HG02884 (cell line): ENCODE results near the gene PTPRD.

Experiments used
- ATAC-seq: cut with Tn5 transposase; IDR thresholded peaks from one replicate; pipeline ENCODE4 v1.9.1; 2021; ENCODE audit warnings: mild to moderate bottlenecking, moderate library complexity; ENCODE audit not compliant: unreplicated experiment

The PTPRD gene

DNA sequence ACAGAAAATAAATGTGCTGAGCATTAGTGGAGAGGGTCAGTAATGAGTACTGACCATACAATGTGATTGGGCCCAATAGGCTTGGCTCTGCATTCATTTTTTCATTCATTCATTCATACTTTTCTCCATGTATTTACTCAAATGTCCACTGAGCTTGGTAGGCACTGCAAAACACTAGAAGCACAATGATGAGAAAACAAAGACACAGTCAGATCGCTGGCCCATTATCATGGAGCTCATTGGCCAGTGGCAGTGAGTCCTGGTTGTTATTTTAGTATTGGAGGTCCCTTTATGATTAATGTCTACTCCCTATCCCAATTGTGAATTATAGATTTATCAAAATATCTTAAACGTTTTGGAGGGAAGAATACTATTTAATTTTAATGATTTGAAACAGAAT lies 1733.5 kb downstream of the PTPRD start:
- ATAC-seq, result no peak

DNA sequence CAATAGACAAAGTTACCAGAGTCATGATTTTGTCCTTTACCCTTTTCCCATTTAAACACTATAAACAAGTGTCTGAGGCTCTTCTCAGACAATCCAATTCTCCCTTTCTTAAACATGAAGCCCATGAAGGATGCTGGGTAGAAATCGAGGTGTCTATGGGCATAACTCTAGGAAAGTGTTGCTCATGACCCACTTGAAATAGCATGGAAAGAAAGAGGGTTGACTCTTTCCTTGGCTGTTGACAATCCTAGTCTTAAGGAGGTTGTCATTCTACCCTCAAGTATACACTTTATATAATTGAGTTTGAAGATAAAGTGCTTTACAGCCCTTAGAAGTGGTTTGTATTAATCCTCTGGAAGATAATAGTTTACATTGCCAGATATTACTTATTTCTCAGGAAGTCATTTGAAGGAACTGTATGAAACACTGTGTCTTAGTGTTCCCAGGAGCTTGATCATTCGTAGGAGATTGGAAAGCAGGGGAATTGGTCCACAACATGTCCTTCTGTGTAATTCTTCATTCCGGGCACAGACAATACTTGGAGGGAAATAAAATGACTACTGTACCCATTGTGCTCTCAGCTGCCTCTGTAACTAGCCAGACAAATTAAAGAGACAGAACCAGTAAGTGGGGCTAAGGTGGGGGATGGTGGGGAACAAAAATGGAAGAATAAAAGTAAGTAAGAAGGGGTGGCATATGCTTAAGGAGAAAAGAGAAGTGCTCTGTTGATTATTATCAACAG lies 1734.9 kb downstream of the PTPRD start:
- no peak for ATAC-seq

DNA sequence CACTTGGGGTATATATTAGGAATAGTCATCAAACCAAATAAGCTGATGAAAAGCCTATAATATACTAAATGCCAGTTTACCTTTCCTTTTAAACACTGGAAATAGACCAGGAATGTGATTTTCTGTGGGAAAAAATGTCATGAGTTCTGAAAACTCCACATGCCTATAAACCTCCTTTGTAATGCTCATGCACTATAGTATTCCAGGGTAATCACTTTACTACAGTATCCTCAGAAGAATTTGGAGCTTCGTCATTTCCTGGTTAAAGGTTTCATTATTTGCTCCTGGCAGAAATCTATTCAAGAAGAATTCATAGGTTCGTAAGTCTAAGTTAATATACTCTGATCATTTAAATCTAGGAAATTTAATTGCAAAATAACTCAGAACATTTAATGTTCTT lies 1736.5 kb downstream of the PTPRD start:
- ATAC-seq, result no peak

DNA sequence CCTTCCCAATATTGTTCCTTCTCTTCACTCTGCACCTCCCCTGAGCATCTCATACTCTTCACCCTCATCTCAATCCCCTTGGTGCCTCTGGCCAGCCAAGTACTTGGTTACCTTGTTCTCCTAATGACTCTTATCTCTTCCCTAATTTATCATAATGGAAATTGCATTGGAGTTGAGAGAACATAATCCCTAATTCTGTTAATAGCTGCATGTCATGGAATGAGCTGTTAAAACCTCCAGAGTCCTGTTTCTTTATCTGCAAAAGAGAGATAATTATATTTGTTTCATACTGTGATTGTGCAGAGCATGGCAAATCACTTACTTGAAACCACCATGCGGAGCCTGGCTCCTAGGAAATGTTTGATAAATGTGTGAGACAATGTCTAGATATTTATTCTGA lies 1738.3 kb downstream of the PTPRD start:
- no peak for ATAC-seq

DNA sequence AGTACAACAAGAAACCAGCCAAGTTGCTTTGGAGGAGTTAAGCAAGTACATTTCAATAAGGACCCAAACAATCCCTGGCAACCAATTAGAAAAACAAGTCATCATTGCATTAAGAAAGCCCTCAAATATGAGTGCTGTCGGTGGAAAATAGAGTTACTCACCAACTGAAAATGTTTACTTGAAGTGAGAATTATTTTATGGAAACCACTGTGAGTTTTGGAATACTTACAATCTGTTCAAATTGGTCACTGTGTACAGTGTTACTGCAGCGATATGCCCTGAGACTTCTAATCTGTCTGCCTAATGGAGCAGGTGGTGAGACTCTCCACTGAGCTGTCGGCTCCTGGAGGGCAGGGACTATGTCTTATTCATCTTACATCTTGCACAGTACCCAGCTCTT lies 1740.0 kb downstream of the PTPRD start:
- ATAC-seq, result no peak

DNA sequence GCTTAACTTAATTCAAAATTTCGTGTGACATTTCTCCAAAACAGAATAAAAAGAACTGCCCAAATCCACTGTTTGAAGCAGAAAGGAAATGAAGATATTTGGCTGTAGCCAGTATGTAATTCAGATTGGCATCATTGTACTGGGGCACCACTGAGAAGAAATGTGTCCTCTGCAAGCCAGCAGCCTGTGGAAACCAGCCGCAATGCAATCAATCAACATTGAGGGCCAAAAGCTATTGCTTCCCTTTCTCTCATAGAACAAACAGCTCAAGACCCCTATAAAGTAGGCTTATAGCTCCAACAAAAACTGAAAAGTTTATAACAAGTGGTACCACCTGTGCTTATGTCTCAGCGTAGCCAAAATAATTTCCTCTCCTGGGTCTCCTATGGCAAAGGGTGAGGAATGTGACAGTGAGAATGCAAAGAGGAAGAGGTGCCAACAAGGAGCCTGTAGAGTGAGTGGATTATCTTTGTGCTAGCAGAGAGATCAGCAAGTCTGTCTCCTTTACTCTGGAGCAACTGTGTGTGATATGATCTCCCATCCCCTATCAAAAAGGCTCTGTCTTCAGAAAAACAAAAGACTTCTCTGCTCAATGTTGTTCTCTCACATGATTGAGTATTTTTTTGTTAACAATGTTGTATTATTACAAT lies 1740.9 kb downstream of the PTPRD start:
- ATAC-seq, result no peak

DNA sequence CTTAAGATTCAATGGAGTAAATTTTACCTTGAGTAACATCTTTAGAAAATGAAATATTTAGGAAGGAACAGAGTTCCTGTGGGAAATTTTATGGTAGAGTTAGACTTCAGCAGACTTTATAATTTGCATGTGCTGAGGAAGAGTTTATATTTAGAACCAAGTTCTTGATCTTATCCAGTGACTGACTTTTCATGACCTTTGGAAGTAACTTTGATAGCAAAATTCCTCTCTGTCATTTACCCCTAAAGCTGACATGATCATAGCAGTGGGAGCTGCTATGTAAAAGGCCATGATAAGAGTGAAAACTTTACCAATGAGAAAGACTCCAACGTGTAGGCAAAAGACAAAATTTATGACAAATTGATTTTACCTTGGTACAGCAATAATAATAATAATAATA lies 1741.4 kb downstream of the PTPRD start:
- no peak for ATAC-seq

DNA sequence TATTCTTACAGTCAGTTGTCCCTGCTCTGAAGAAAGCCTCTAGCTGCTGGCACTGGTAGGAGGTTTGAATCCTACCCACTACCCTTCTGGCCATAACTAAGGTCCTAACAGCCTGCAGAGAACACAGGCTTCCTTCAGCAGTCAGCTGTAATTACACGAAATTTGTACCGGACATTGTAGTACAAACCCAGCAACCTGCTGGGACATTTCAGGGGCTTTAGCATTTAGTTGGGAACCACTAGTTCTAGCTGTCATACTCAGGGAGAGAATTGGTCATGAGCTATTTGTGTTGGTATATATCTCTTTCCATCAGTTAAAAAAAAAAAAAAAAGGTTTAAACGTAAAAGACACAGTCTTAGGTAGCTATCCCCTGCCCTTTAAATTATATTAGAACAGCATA lies 1743.0 kb downstream of the PTPRD start:
- no peak for ATAC-seq

DNA sequence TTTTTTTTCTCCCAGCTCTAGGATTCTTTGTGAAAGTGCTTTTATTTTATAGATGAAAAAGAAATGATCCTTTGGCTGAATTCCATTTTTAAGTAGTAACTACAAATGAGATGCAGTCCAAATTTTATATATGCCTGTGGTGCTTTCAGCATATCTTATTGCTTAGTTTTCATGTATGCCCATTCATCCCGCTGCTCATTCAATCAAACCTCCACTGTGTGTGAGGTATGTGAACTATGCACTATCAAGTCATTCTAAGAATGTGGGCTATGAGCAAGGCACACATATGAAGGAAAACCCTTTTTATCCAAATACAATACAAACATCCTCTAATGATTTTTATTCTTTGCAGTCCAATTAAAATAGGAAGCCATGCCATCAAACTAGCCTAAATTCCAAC lies 1744.2 kb downstream of the PTPRD start:
- ATAC-seq, result no peak

DNA sequence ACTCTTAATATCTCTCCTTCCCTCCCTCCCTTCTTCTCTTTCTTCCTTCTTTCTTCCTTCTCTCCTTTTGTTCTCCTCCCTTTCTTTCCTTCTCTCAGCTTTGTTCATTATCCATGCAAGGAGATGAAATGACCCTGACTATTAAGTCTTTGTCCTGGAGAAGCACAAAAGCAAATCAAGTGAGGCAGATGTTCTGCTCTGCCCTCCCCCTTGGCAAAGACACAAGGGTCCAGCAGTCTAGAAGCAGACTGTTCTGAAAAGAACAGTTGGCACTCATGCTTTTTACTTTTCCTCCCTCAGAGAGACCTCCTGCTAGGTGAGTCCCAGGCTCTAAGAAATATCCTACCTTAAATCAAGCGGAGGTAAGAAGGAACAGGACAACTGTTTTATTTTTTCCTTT lies 1745.7 kb downstream of the PTPRD start:
- no peak for ATAC-seq

DNA sequence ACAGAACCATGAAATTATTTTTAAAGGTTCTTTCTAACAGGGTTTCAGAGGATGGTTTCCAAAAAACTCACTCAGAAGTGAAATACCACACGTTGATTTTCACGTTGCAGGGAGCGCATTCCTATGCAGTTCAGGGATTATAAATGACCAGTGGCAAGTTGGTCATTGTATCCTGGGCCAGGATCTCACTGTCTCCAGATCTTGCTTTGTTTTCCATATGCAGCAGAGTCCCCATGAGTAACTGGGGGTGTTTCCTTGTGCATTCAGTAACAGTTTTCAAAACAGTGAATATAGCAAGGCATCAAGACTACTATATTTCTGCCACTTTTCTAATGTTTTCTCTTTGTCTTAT lies 1748.3 kb downstream of the PTPRD start:
- no peak for ATAC-seq

DNA sequence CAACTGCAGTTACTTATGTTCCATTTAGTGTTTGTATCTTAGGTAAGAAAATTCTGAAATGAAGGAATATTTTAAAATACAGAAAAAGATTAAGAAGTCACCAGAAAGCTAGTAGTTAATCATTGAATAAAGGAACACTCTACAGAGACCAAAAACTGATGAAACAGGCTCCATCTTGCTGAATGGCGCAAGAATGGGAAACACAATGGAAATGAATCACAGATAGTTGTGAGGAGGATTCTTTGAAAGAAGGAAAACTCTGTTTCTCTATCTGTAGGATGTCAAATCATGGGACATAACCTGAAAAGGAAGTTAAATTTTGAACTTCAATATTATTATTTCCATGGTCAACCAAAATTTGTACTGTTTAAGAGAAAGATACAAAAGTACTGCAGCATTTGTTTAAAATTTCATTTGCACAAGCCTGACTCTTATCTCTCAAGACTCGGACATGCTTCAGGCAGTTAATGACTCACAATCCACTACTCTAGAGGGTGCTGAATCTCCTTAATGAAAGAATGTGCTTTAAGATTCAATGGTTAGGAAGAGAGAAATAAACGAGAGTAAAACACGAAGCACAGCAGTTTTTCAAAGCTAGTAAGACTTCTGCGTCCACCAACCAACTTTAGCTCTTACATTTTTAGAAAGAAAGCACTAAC lies 1748.8 kb downstream of the PTPRD start:
- no peak for ATAC-seq

DNA sequence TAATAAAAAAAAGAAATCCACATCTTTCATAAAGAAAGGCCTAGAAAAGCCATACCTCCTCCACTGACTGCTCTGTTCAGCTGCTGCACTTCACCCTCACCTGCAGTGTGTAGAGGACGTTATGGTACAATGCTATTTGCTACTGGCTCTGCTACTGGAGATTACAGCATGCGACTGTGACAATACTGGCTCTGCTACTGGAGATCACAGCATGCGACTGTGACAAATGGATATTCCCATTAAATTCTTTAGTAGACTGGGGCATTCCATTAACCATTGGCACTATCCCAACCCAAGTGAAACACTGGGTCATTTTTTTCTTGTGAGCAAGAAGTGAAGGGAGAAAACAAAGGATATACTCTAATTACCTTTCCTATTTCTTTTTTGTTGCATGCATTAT lies 1749.7 kb downstream of the PTPRD start:
- no peak for ATAC-seq

DNA sequence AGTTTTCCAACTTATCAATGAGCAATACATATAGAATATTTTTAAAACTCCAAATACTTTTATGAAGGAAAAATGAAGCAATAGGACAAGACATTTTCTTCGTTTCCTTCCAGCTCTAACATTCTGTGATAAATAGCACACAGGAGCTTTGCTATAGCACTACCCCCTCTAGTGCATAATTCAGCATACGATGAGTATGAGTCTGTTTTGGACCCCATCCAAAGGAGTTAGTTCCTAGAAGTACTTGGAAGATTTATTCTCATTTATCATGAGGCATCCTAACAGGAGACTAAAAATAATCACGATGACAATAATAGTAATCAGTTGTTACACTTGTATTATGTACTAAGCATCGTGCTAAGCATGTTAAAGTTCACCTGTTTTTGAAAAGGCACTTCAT lies 1751.9 kb downstream of the PTPRD start:
- ATAC-seq, result no peak

DNA sequence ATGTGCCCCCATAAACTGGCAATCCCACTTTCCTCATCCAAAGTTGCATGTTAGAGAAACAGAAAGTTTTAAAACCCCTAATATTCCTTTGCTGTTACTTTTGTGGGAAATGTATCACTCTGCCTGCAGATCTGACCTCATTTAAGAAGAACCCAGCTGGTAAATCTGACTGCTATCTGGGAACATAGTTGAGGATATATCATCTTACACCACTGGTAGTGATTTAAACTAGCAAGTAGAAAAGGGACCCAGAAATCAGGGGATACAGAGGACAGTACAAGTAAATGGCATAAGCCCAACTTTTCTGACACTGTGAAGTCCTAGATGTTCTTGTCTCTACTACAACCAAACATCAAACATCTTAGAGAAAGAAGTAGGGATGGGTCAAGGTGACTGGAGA lies 1752.7 kb downstream of the PTPRD start:
- ATAC-seq, result no peak

DNA sequence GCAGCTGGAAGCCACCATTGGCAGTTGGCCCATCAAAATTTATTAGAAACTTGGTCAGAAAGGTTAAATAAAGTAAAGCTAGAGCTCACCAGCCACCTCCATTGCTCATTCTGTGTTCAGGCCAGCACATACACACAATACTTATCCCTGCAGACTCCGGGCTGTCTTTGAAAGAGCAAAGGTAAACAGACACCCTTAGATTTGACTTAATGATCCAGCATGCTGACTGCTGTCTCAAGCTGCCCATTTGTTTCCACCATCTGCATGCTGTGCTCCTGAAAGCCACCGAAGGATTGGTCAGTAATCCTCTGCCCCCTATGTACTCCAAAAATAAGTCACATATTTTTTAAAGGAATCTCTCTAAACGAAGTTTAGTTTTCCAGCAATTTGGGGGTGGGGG lies 1753.4 kb downstream of the PTPRD start:
- no peak for ATAC-seq

DNA sequence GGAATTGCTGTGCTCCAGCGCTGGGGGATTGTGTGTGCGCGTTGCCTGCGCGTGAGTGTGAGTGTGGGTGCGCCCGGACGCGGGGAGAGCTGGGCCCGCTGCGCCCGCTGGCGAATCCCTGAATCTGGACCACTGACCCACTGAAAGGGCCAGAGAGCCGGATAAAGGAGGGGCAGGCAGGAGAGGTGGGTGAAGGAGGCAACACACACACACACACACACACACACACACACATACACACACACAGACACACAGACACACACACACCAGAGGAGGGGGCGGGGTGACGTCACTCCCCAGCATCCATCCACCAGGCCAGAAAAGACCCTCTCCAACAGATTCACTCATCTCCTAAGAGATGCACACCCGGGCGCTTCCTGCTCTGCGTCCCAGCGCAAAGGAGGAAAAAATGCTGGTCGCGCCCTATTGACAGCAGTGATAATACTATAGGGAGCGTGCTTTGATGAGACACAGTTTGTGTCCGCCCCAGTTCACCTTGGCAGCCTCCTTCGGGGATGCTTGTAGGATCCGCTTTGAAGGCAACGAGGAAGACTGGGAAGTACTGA lies 1754.1 kb downstream of the PTPRD start:
- no peak for ATAC-seq

DNA sequence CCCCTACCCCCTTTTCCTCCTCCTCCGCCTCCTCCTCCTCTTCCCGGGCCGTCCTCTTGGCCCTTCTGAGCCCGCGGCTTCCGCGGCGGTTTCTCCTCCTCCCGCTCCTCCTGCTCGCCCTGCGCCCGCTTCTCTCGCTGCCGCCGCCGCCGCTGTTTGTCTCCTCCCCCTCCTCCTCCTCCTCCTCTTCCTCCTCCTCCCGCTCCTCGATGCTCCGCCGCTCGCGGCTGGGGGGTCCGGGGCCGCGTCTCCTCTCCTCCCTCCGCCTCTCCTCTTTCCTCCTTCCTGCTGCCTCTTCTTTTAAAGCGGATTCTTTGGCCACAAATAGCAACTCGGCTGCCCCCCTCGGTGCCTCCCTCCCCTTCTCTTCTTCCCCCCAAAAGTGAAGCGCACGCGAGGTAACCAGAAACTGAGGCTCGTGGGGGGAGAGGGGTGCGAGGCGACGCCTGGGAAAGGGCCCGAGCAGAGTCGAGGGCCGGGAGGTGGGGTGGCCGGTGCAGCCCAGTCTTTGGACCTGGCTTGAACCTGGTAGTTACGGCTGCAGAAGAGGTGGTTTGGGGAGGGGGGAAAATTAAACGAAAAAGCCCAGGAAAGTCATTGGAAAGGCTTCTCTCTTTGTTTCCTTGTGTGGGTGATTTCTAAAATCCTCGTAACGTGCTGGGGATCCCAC lies 1754.7 kb downstream of the PTPRD start:
- ATAC-seq, result no peak

DNA sequence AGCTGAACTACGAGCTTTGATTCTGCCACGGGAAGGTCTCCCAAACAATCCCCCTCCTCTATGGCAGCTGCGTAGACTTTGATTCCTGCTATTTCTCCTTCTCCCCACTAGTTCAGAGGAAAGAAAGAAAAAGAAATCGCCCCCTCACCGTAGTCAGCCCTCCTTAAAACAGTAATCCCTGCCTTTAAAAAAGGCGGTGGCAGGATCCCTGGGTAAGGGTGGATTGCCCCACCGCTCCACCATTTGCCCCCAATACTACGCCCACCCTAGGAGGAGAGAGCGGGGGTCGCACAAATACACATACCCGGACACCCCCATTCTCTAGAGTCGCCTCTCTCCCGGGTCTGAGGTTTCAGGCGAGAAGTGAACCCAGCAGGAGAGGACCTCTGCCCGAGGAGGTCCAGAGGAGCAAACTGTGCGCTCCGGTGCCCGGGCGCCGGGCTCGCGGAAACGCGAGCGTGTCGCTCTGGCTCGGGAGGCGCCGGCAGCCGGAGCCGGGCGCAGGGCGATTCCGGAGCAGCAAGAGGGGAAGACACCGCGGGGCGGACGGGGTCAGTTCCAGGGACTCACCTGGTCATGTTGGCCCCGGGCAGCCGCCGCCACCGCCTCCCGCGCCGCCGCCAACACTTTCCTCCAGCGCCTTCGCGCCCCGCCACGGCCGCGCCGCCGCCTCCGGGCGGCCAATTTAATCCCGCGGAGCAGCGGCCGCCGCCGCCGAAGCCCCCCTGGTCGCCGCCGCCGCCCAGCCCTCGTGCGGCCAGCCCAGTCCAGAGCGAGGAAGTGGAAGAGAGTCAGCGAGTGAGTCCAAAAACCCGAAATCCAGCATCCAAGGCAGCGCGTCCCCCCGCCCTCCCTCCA lies 1755.5 kb downstream of the PTPRD start:
- no peak for ATAC-seq

DNA sequence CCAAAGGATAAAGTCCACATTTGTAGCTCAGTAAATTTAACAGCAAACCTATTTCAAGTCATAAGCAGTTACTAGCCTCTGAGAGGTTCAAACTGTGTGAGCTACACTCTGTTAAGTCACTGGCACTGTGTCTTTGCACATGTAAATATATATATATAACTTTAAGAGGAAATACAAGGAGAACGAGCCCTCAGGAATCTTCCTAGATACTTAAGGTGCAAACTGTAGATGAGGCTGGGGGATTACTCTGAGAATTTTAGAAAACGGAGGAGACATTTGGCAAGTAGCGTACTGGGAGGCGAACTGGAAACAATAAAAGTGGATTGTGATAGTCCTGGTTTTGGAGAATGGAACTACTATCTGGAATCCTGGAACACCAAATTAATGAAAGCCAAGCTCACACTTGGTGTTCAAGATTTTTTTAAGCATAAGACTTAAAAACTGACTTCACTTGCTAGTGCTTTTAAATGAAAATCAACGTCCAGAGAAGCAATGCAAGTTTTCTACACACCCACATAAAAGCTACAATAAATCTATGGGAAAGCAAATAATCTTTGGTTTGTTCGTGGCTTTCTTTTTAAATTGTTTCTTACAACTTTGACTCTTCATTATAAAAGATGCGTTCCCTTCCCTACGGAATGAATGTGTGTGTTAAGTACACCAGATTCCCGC lies 1756.3 kb downstream of the PTPRD start:
- no peak for ATAC-seq
